Hepatocyte (in vitro differentiated cells): Measurements from ENCODE around the gene CRIP2.

Source experiments
- EZH2 ChIP-seq: fragments of 200-600 bp; sonication (generic); IDR thresholded peaks from 2 replicates; pipeline ENCODE4 v1.6.1; 2016; ENCODE audit warnings: antibody characterized with exemption, mild to moderate bottlenecking, borderline replicate concordance
- EZH2phosphoT487 ChIP-seq: fragments of 200-600 bp; sonication (generic); IDR thresholded peaks from one replicate; pipeline ENCODE4 v1.6.1; 2018; ENCODE audit warnings: antibody characterized with exemption, mild to moderate bottlenecking, low read depth, moderate library complexity; ENCODE audit not compliant: unreplicated experiment, severe bottlenecking
- TF ChIP-seq, protein P1 (sequence below): fragments of 200-600 bp; sonication (generic); IDR thresholded peaks from 2 replicates; pipeline ENCODE4 v1.5.1; 2016; ENCODE audit warnings: antibody characterized with exemption, mild to moderate bottlenecking; ENCODE audit not compliant: poor library complexity

GRCh38 chr14:105519946-105520698 lies 45.5 kb downstream of the CRIP2 start:
- TF ChIP-seq, protein P1, sequence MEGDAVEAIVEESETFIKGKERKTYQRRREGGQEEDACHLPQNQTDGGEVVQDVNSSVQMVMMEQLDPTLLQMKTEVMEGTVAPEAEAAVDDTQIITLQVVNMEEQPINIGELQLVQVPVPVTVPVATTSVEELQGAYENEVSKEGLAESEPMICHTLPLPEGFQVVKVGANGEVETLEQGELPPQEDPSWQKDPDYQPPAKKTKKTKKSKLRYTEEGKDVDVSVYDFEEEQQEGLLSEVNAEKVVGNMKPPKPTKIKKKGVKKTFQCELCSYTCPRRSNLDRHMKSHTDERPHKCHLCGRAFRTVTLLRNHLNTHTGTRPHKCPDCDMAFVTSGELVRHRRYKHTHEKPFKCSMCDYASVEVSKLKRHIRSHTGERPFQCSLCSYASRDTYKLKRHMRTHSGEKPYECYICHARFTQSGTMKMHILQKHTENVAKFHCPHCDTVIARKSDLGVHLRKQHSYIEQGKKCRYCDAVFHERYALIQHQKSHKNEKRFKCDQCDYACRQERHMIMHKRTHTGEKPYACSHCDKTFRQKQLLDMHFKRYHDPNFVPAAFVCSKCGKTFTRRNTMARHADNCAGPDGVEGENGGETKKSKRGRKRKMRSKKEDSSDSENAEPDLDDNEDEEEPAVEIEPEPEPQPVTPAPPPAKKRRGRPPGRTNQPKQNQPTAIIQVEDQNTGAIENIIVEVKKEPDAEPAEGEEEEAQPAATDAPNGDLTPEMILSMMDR: no peak
- TF ChIP-seq EZH2 (no peak), EZH2phosphoT487 (no peak)
